Activated CD4-positive, alpha-beta T cell treated with anti-CD3 and anti-CD28 coated beads, Interleukin-2, amount 10 ng/mL, durations not matched to agents 24 days and 14 days (primary cell): Measurements from ENCODE around the gene PIGQ. TPM values are rescaled to one million over a fixed set of nuclear protein-coding genes. Genes with fewer than 3 reads are reported as not detected.

Source experiments
- DNase-seq: peaks from one replicate; pipeline ENCODE4 v3.0.0; 2022
- H3K27ac Mint-ChIP-seq: one replicate; pipeline ENCODE4 v1.8.0; 2022; ENCODE audit warnings: mild to moderate bottlenecking, mixed read lengths
- H3K27me3 Mint-ChIP-seq: one replicate; pipeline ENCODE4 v1.8.0; 2022; ENCODE audit warnings: mixed read lengths
- H3K36me3 Mint-ChIP-seq: one replicate; pipeline ENCODE4 v1.8.0; 2022; ENCODE audit warnings: low read depth, mild to moderate bottlenecking, mixed read lengths
- H3K4me1 Mint-ChIP-seq: one replicate; pipeline ENCODE4 v1.8.0; 2021; ENCODE audit warnings: mixed read lengths
- H3K4me3 Mint-ChIP-seq: one replicate; pipeline ENCODE4 v1.8.0; 2022; ENCODE audit warnings: mild to moderate bottlenecking, moderate library complexity, mixed read lengths
- H3K9me3 Mint-ChIP-seq: one replicate; pipeline ENCODE4 v1.8.0; 2021; ENCODE audit warnings: mixed read lengths
- intact Hi-C: fragments of 100-400 bp; cut with micrococcal nuclease; formaldehyde crosslinking; loops from one replicate; pipeline ENCODE4 v1.15.1; 2023
- total RNA-seq: library from RNA; stranded (reverse); gene quantifications from 2 replicates; pipeline ENCODE4 v1.2.3, GENCODE V29; 2022

Gene PIGQ
- total RNA-seq, 1 donor from 2014 or later = 50.3 TPM

DNA sequence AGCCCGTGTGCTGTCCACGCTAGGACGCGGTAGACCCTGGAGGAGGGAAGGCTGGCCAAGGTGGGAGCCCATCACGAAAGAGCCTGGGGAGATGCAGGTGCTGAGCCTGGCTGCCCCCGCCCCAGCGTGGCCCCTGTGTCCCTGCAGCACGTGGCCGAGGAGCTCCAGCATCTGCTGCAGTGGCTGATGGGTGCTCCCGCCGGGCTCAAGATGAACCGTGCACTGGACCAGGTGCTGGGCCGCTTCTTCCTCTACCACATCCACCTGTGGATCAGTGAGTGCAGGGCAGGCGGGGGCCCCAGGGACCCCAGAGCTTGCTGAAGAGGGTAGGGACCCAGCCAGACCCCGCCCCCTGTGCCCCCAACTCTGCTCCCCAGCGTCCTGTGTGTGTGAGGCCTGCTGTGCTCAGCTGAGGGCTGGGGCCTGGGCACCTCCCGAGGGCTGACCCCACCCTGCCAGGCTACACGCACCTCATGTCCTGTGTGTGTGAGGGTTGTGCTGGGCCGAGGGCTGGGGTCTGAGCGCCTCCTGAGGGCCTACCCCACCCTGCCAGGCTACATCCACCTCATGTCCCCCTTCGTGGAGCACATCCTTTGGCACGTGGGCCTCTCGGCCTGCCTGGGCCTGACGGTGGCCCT is 8.6 kb downstream of the PIGQ start:
- intact Hi-C loops = no loop called here
- H3K9me3 Mint-ChIP-seq = no peaks in the 10 kb centered on the region
- no peaks in the 10 kb centered on the region for H3K27me3 Mint-ChIP-seq

DNA sequence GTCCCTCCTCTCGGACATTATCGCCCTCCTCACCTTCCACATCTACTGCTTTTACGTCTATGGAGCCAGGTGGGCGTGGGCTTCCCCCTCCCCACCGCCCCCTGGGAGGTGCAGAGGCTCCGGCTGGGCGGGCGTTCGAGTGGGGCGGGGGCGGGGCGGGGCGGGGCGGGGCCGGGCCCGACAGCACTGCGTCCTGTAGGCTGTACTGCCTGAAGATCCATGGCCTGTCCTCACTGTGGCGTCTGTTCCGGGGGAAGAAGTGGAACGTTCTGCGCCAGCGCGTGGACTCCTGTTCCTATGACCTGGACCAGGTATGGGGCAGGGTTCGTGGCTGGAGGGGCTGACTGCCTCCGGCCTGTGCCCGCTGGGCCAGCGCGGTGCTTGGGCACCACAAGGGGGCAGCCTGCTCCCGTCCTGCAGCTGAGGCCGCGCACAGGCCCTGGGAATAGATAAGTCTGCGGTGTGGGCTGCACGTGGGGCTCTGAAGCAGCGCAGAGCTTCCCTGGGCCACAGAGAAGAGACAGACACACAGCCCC is 9.2 kb downstream of the PIGQ start:
- Mint-ChIP-seq H3K27me3 (no peaks in the 10 kb centered on the region), H3K27ac (no peak overlapping the region), H3K4me3 (no peak overlapping the region), H3K36me3 (no peaks in the 10 kb centered on the region), H3K9me3 (no peaks in the 10 kb centered on the region), H3K4me1 (peaks cover 2% of the 10 kb centered on the region)
- DNase-seq = peak; percentile 82
- intact Hi-C loops = no loop called here

More for the DNA sequence above, 8.6 kb downstream of the PIGQ start:
- Mint-ChIP-seq H3K4me1 (peaks cover 2% of the 10 kb centered on the region), H3K4me3 (no peak overlapping the region), H3K36me3 (no peaks in the 10 kb centered on the region), H3K27ac (no peak overlapping the region)
- DNase-seq = no peak

DNA sequence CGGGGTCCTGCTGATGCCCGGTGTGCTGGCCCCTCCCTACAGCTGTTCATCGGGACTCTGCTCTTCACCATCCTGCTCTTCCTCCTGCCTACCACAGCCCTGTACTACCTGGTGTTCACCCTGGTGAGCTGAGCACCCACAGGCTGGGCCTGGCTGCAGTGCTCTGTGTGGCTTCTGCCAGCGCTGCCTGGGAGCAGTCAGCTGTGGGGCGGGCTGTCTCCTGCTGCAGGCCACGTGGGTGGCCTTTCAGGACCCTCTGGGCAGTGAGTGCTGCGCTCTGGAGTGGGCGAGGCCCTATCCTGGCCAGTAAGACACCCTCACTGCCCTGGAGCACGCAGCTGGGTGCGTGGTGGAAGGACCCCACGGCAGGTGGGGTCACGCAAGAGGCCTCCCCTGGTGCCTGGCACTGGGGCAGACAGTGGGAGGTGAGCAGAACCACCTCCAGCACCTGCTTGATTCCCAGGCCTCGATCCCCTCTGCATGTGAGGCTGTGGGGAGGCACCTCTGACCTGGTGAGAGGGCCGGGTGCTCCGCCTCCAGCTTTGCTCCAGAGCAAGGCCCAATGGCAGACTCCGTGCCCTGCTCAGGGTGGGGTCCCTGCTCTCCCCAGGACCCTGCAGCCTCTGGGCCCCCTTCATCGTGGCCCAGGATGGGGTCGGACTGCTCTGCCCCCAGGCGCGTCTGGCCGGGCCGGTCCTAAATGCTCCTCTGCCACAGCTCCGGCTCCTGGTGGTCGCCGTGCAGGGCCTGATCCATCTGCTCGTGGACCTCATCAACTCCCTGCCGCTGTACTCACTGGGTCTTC is 10.6 kb downstream of the PIGQ start:
- no peak for DNase-seq
- H3K4me3 Mint-ChIP-seq = no peak overlapping the region
- intact Hi-C loops = no loop called here
- no peak overlapping the region for H3K27ac Mint-ChIP-seq
- H3K4me1 Mint-ChIP-seq = peaks cover 2% of the 10 kb centered on the region
- no peaks in the 10 kb centered on the region for H3K36me3 Mint-ChIP-seq
- H3K9me3 Mint-ChIP-seq = no peaks in the 10 kb centered on the region
- H3K27me3 Mint-ChIP-seq = no peaks in the 10 kb centered on the region

DNA sequence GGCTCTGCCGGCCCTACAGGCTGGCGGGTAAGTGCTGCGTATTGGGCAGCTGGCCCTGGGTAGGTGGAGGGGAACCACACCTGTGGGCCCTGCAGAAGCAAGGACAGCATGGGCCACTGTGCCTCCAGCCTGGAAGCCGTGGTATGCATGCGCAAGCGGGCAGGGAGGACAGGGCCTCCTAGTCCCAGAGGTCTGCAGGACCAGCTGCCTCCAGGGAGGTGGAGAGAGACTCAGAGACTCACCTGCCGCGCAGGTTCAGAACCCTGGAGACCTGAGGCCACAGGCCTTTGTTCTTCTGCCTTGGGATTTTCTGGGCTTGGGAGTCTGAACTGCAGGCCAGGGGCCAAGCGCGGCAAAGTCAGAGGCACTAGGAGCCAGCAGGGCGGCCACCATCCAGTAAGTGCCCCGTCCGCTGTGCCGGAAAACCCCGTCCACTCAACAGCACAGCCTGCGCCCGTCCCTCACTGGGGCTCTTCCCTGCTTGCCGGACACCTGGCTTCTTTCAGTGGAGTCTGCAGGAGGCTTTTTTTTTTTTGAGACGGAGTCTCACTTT is 11.3 kb downstream of the PIGQ start:
- no peaks in the 10 kb centered on the region for H3K27me3 Mint-ChIP-seq
- H3K9me3 Mint-ChIP-seq = no peaks in the 10 kb centered on the region
- no peak for DNase-seq
- H3K27ac Mint-ChIP-seq = no peak overlapping the region
- intact Hi-C loops = no loop called here
- H3K4me3 Mint-ChIP-seq = no peak overlapping the region
- H3K4me1 Mint-ChIP-seq = peaks cover 2% of the 10 kb centered on the region
- no peaks in the 10 kb centered on the region for H3K36me3 Mint-ChIP-seq

DNA sequence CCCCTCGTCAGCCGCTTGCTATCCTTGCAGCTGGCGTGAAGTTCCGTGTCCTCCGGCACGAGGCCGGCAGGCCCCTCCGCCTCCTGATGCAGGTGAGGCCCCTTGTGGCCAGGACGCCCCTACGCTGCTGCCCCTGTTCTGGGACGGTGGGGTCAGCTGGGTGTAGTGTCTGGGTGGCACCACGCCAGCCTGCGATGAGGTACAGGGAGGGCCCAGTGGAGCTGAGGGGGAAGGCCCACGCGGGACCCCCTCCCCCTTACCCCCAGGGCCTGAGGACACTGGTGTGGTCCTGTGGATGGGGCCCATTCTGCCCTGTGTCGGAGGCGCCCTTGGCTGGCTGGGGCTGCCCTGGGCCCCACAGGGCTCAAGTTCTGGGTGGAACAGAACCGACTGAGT is 12.4 kb downstream of the PIGQ start:
- no peak overlapping the region for H3K27ac Mint-ChIP-seq
- no peaks in the 10 kb centered on the region for H3K27me3 Mint-ChIP-seq
- H3K36me3 Mint-ChIP-seq = no peaks in the 10 kb centered on the region
- H3K4me1 Mint-ChIP-seq = peaks cover under 1% of the 10 kb centered on the region
- H3K4me3 Mint-ChIP-seq = no peak overlapping the region
- H3K9me3 Mint-ChIP-seq = no peaks in the 10 kb centered on the region
- DNase-seq = no peak
- intact Hi-C loops = no loop called here

DNA sequence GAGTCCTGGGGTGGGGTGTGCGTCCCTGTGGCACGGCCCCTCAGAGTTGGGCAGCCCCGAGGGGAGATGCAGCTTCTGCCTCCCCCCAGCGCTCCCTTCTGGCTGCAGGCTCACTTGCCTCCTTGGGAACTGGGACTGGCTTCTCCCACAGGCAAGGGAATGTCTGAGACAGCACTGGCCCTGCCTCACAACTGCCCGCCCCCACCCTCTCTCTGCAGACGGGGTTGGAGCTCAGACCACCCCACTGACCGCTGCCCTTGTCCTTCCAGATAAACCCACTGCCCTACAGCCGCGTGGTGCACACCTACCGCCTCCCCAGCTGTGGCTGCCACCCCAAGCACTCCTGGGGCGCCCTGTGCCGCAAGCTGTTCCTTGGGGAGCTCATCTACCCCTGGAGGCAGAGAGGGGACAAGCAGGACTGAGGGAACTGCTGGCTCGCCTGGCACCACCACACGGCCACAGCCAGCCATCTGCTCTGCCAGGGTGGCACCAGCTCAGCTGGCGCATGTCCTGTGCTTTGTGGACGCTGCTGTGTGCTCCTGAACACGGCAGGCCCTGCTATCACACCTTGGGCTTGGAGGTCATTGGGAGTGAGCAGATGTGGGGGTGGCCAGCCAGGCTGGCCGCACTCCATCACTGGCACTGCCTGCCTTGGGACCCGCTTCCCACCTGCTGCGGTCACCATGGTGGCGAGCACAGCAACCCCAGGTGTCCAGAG is 13.0 kb downstream of the PIGQ start:
- Mint-ChIP-seq H3K9me3 (no peaks in the 10 kb centered on the region), H3K27me3 (no peaks in the 10 kb centered on the region), H3K4me1 (peaks cover 3% of the 10 kb centered on the region), H3K27ac (no peak overlapping the region), H3K4me3 (no peak overlapping the region), H3K36me3 (peaks cover 2% of the 10 kb centered on the region)
- DNase-seq = no peak
- intact Hi-C loops = no loop called here

DNA sequence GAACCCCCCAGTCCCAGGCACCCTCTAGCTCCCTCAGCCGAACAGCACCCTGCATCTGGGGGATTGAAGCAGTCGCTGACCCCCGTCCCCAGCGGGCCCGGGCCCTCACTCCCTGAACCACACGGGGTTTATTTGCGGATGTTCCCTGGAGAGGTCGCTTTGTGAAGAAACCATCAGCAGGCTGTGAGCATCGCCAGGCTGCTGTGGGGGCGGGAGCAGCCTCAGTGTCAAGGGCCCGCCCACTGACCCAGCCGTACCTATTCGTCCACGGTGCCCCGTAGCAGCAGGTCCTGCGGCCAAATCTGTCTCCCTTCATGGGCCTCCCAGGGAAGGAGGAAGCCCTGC is 13.7 kb downstream of the PIGQ start:
- Mint-ChIP-seq H3K27me3 (no peaks in the 10 kb centered on the region), H3K27ac (no peak overlapping the region), H3K9me3 (no peaks in the 10 kb centered on the region), H3K36me3 (peaks cover 5% of the 10 kb centered on the region), H3K4me3 (no peak overlapping the region), H3K4me1 (peaks cover 3% of the 10 kb centered on the region)
- intact Hi-C loops = no loop called here
- no peak for DNase-seq

DNA sequence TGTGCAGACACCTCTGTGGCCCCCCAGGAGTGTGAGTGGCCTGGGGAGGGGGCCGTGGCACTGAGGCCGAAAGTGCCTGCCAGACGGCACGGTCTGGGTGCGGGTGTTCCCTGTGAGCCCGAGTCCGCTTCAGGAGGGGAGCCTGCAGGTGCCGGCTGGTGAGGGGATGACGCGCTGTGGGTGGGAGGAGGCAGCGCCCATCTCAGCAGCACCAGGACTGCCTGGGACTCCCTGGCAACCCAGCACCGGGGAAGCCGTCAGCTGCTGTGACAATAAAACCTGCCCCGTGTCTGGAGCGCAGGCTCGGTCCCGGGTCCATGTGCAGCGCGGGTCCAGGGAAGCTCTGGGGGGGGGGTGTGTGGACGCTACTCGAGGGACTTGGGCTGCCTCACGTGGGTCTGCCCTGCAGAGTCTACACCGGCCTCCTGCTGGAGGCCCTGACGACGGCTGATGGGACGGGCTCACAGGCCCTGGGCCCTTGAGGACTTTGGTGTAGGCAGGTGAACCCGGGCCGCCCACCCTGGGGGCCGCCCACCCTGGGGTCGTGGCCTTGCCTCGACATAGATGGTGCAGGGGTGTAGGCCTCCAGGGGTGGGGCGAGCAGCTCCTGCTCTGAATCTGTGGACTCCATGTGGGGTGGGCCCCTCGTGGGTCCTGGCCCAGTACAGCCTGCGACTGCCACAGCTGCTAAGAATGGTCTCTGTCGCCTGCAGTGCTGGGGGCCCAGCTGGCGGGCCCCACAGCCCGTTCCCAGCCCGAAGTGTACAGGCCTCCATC is 14.2 kb downstream of the PIGQ start:
- Mint-ChIP-seq H3K27me3 (no peaks in the 10 kb centered on the region), H3K4me1 (peaks cover 3% of the 10 kb centered on the region), H3K9me3 (no peaks in the 10 kb centered on the region), H3K36me3 (peaks cover 5% of the 10 kb centered on the region), H3K27ac (no peak overlapping the region), H3K4me3 (no peak overlapping the region)
- DNase-seq = no peak
- intact Hi-C loops = no loop called here

DNA sequence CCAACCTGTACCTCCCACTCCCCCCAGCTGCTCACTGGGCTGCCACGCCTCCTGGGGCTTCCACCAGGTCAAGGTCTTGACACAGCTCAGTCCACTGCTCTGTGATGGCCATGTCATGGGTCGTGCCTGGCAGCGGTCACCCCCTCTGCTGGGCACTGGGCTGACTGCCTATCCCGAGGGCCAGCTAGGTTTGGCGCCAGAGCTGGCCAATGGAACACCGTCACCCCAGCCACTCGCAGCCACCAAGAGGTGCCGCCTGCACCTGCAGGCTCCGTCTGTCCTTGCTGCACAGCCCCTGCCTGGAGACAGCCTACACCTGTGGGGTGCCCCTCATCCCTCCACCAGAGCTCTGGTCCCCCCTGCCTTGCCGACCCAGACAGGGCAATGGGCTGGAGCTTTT is 15.6 kb downstream of the PIGQ start:
- H3K4me1 Mint-ChIP-seq = peaks cover 3% of the 10 kb centered on the region
- no peak overlapping the region for H3K27ac Mint-ChIP-seq
- DNase-seq = no peak
- H3K27me3 Mint-ChIP-seq = no peaks in the 10 kb centered on the region
- H3K4me3 Mint-ChIP-seq = no peak overlapping the region
- intact Hi-C loops = no loop called here
- peaks cover 5% of the 10 kb centered on the region for H3K36me3 Mint-ChIP-seq
- no peaks in the 10 kb centered on the region for H3K9me3 Mint-ChIP-seq

DNA sequence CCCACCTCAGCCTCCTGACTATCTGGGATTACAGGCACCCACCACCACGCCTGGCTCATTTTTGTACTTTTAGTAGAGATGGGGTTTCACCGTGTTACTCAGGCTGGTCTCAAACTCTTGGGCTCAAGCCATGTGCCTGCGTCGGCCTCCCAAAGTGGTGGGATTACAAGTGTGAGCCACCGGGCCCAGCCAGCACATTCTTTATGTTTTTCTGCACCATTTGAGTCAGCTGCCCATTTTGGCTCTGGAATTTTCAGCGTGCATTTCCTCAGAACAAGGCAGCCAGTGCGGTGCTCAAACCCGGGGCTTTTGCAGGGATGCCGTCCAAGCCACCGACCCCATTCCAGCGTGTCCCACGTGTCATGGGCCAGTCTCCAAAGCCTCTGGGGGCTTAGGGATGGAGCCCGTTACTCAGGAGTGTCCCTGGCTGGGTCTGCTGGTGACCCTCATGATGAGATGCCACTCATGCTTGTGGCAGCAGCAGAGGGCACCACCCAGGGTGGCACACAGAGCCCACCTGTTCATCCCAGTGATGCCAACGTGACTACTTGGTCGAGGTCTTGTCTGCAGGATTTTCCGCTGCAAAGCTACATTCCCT is 16.4 kb downstream of the PIGQ start:
- Mint-ChIP-seq H3K36me3 (peaks cover 7% of the 10 kb centered on the region), H3K27me3 (no peaks in the 10 kb centered on the region), H3K4me1 (peaks cover 10% of the 10 kb centered on the region), H3K27ac (no peak overlapping the region), H3K9me3 (no peaks in the 10 kb centered on the region), H3K4me3 (no peak overlapping the region)
- intact Hi-C loops = no loop called here
- DNase-seq = no peak

DNA sequence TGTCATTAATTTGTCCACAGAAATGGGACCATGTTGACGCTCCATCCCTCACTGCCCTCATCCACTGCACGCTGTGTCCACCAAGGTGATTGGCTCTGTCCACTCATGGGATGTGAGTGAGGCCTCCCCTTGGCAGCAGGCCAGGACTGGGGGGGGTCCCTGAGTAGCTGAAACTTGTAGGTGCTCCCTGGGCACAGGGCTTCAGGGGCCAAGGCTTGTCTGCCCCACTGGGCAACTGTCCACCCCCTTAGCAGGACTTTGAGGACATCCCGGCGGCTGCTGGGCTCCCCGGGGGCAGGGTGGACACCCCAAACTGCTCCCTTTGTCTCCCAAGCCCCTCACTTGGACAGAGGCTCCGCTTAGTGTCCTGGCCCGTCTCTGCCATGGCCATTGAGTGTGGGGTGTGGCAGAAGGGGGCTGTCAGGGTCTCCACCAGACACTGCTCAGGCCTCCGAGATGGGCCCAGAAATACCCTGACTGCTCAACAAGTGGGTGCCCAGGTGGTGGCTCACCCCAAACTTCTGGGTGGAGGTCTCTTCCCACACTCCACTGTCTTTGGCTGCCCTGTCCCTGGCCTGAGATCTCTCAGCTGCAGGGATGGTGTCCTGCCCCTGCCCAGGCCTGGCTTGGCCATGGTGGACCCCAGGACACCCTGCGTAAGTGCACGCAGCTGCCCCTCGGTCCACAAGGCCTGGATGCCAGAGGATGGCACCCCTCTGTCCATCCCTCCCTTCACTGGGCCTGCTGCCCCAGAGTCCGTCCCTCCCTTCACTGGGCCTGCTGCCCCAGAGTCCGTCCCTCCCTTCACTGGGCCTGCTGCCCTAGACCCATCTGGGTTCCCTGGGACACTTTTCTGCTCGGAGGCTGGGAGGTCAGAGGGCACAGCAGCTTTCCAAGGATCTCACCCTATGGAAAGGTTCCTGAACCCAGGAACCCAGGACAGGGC is 17.1 kb downstream of the PIGQ start:
- intact Hi-C loops = no loop called here
- Mint-ChIP-seq H3K27ac (peak overlapping the region; percentile 91), H3K27me3 (no peaks in the 10 kb centered on the region), H3K36me3 (peaks cover 7% of the 10 kb centered on the region), H3K4me1 (peaks cover 12% of the 10 kb centered on the region), H3K9me3 (no peaks in the 10 kb centered on the region), H3K4me3 (peak overlapping the region; percentile 95)
- no peak for DNase-seq

DNA sequence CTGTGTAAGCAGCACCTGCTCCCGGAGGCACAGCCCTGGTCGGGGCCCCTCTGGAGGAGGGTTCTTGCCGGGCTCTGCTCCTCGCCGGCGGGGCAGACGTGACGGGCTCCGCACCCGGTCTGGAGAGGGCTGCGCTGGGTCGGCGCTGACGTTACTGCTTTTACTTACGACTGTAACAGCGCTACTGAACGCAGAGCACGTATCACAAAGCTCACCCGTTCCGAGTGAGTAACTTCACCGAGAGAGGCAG is 18.8 kb downstream of the PIGQ start:
- intact Hi-C loops = loop anchor here (2.0 kb wide), 1 partner anchor 60 kb away; the partner anchor contains the start of gene WDR90
- H3K9me3 Mint-ChIP-seq = no peaks in the 10 kb centered on the region
- peaks cover 16% of the 10 kb centered on the region for H3K4me1 Mint-ChIP-seq

More for the DNA sequence above, 18.8 kb downstream of the PIGQ start:
- Mint-ChIP-seq H3K27me3 (no peaks in the 10 kb centered on the region), H3K27ac (peak overlapping the region; percentile 98), H3K4me3 (peak overlapping the region; percentile 95), H3K36me3 (peaks cover 7% of the 10 kb centered on the region)
- DNase-seq = peak; percentile 89
